ENCODE measurements around the gene RHBDL3. TPM values are rescaled to one million over a fixed set of nuclear protein-coding genes. Genes with fewer than 3 reads are reported as not detected.
A peak's percentile ranks its signal among the peaks of the same experiment; 100 is the strongest.

Gene RHBDL3
- total and polyA plus RNA-seq, 4 donors: 0.14 to 0.51 (median 0.25) TPM

GRCh38 chr17:32298298-32298697, 32.7 kb downstream of the RHBDL3 start:
- Histone ChIP-seq H3K4me1 (ENCODE audit: control insufficient read depth in 5 of 5, insufficient read depth in 5 of 5, low read length in 5 of 5) (no peaks in the 10 kb centered on the region), H3K27ac (ENCODE audit: low read depth in 1 of 2, low read length in 1 of 2) (no peak overlapping the region), H3K9me3 (ENCODE audit: control insufficient read depth in 4 of 4, insufficient read depth in 3 of 4, low read length in 3 of 4) (no peaks in the 10 kb centered on the region), H3K9ac (ENCODE audit: insufficient read depth in 1 of 2, low read length in 2 of 2) (no peak overlapping the region), H3K4me3 (no peak overlapping the region), H3K36me3 (ENCODE audit: control insufficient read depth in 4 of 4, insufficient read depth in 4 of 4, low read length in 4 of 4) (no peaks in the 10 kb centered on the region), H3K27me3 (ENCODE audit: control insufficient read depth in 3 of 3, insufficient read depth in 3 of 3, low read length in 2 of 3) (no peaks in the 10 kb centered on the region)
- DNase-seq: peak in 1 of 3 donors; percentile 30
- ATAC-seq (ENCODE audit: insufficient read depth, low FRiP score): no peak
- WGBS, 2 donors: 62 to 76% methylated on average over 6 of the region's 6 CpGs
- no peak for TF ChIP-seq CTCF (IDR thresholded peaks at IDR 0.05; ENCODE audit: control extremely low read depth, extremely low read depth)

- 63 to 70% methylated on average over 13 of the region's 13 CpGs for WGBS, 2 donors
- Histone ChIP-seq H3K27ac (ENCODE audit: low read depth in 1 of 2, low read length in 1 of 2) (no peak overlapping the region), H3K9ac (ENCODE audit: insufficient read depth in 1 of 2, low read length in 2 of 2) (no peak overlapping the region), H3K27me3 (ENCODE audit: control insufficient read depth in 3 of 3, insufficient read depth in 3 of 3, low read length in 2 of 3) (no peaks in the 10 kb centered on the region), H3K36me3 (ENCODE audit: control insufficient read depth in 4 of 4, insufficient read depth in 4 of 4, low read length in 4 of 4) (no peaks in the 10 kb centered on the region), H3K9me3 (ENCODE audit: control insufficient read depth in 4 of 4, insufficient read depth in 3 of 4, low read length in 3 of 4) (no peaks in the 10 kb centered on the region), H3K4me1 (ENCODE audit: control insufficient read depth in 5 of 5, insufficient read depth in 5 of 5, low read length in 5 of 5) (peaks cover 0 to 4% (median 0%) of the 10 kb centered on the region in 5 donors), H3K4me3 (no peak overlapping the region)
- DNase-seq (no peak), ATAC-seq (ENCODE audit: insufficient read depth, low FRiP score) (no peak)
- no peak for TF ChIP-seq CTCF (IDR thresholded peaks at IDR 0.05; ENCODE audit: control extremely low read depth, extremely low read depth)
These were observed 33.3 kb downstream of the RHBDL3 start for GRCh38 chr17:32298721-32299579.

GRCh38 chr17:32299580-32300164, 34.0 kb downstream of the RHBDL3 start:
- no peak for ATAC-seq (ENCODE audit: insufficient read depth, low FRiP score)
- Histone ChIP-seq H3K27ac (ENCODE audit: low read depth in 1 of 2, low read length in 1 of 2) (no peak overlapping the region), H3K9me3 (ENCODE audit: control insufficient read depth in 4 of 4, insufficient read depth in 3 of 4, low read length in 3 of 4) (no peaks in the 10 kb centered on the region), H3K36me3 (ENCODE audit: control insufficient read depth in 4 of 4, insufficient read depth in 4 of 4, low read length in 4 of 4) (no peaks in the 10 kb centered on the region), H3K4me1 (ENCODE audit: control insufficient read depth in 5 of 5, insufficient read depth in 5 of 5, low read length in 5 of 5) (peaks cover 0 to 4% (median 0%) of the 10 kb centered on the region in 5 donors), H3K27me3 (ENCODE audit: control insufficient read depth in 3 of 3, insufficient read depth in 3 of 3, low read length in 2 of 3) (no peaks in the 10 kb centered on the region), H3K4me3 (no peak overlapping the region), H3K9ac (ENCODE audit: insufficient read depth in 1 of 2, low read length in 2 of 2) (no peak overlapping the region)
- DNase-seq: no peak
- 90 to 93% methylated on average over 7 of the region's 7 CpGs for WGBS, 2 donors
- TF ChIP-seq CTCF (IDR thresholded peaks at IDR 0.05; ENCODE audit: control extremely low read depth, extremely low read depth): no peak
